A549 (cell line): ENCODE measurements around the gene CNBP. TPM values are rescaled to one million over a fixed set of nuclear protein-coding genes. Genes with fewer than 3 reads are reported as not detected.
"Not testable (repeated sequence)": the region's sequence is repeated elsewhere in the genome, so short reads cannot be mapped to it uniquely, and the experiment has no call there.

Source experiments
- ATAC-seq, 2 experiments: fragments of 200-7000 bp in 1 of 2; fragments of >200 bp in 1 of 2; cut with Nextera tagmentation in 1 of 2; cut with Tn5 transposase in 1 of 2; 3 replicates each; pipeline versions ENCODE4 v1.8.0 to v1.9.1; 2018 to 2020; ENCODE audit warnings: mild to moderate bottlenecking in 1 of 2, moderate library complexity in 1 of 2
- CTCF ChIA-PET: fragments of 300-600 bp; sonication (Branson Sonifier 250); formaldehyde crosslinking; extraction: SDS; loops from one replicate; lab custom pipeline; 2021; ENCODE audit warnings: antibody characterized with exemption, inconsistent platforms; lab: Yijun Ruan, JAX
- POLR2A ChIA-PET: fragments of 350-600 bp; formaldehyde crosslinking; extraction: SDS; loops from one replicate; lab custom pipeline; 2021; ENCODE audit warnings: antibody characterized with exemption, inconsistent platforms; lab: Yijun Ruan, JAX
- DNase-seq, 2 experiments: peaks; one replicate each; pipeline versions ENCODE4 v3.0.0 to v3.0.0-alpha.2; 2011 to 2016; ENCODE audit warnings: low read depth in 1 of 2, low spot score in 1 of 2
- FAIRE-seq: peaks from 2 replicates; lab custom pipeline; 2011; peaks lifted over from hg19 to GRCh38; lab: Jason Lieb, UNC
- H3K27ac ChIP-seq, 2 experiments: fragments of >200 bp; sonication (Bioruptor Twin); formaldehyde crosslinking; 3 replicates each; pipeline ENCODE4 v1.5.1; 2016 to 2017
- H3K4me1 ChIP-seq: fragments of >200 bp; sonication (Bioruptor Twin); formaldehyde crosslinking; 3 replicates; pipeline ENCODE4 v1.6.1; 2016
- H3K4me2 ChIP-seq: fragments of >200 bp; sonication (Bioruptor Twin); formaldehyde crosslinking; 3 replicates; pipeline ENCODE4 v1.6.1; 2016
- H3K4me3 ChIP-seq: fragments of >200 bp; sonication (Bioruptor Twin); formaldehyde crosslinking; 3 replicates; pipeline ENCODE4 v1.5.1; 2016
- H3K9me3 ChIP-seq: fragments of >200 bp; sonication (Bioruptor Twin); formaldehyde crosslinking; 3 replicates; pipeline ENCODE4 v1.6.1; 2016
- CEBPB ChIP-seq, 2 experiments: fragments of >200 bp in 1 of 2; sonication (Bioruptor Twin) in 1 of 2; formaldehyde crosslinking in 1 of 2; IDR thresholded peaks; 2 replicates each; pipeline ENCODE4 v1.6.1; 2012 to 2016
- E2F6 ChIP-seq: IDR thresholded peaks from 2 replicates; pipeline ENCODE4 v1.6.1; 2012; ENCODE audit warnings: low read depth, borderline replicate concordance
- FOXS1 ChIP-seq: fragments of 250-450 bp; sonication (Bioruptor Pico); IDR thresholded peaks from 2 replicates; pipeline ENCODE4 v1.5.0; 2020; ENCODE audit warnings: mild to moderate bottlenecking, moderate library complexity
- GATA3 ChIP-seq: IDR thresholded peaks from 2 replicates; pipeline ENCODE4 v1.6.1; 2012; ENCODE audit warnings: borderline replicate concordance
- HES2 ChIP-seq: fragments of >200 bp; sonication (Bioruptor Twin); formaldehyde crosslinking; IDR thresholded peaks from 2 replicates; pipeline ENCODE4 v1.6.1; 2016
- HOXB13 ChIP-seq: fragments of 250-450 bp; sonication (Bioruptor Pico); IDR thresholded peaks from 2 replicates; pipeline ENCODE4 v1.5.0; 2020; ENCODE audit warnings: low read depth, mild to moderate bottlenecking, moderate library complexity
- HOXB5 ChIP-seq: fragments of 250-450 bp; sonication (Bioruptor Pico); IDR thresholded peaks from 2 replicates; pipeline ENCODE4 v1.5.0; 2020; ENCODE audit warnings: mild to moderate bottlenecking, moderate library complexity
- JUN ChIP-seq, 2 experiments: fragments of >200 bp; sonication (Bioruptor Twin); formaldehyde crosslinking; IDR thresholded peaks; 2 replicates in 1 of 2; 3 replicates in 1 of 2; pipeline ENCODE4 v1.6.1; 2016 to 2017
- KDM5A ChIP-seq: fragments of 200-600 bp; sonication (generic); IDR thresholded peaks from 2 replicates; pipeline ENCODE4 v1.6.1; 2016; ENCODE audit warnings: antibody characterized with exemption, mild to moderate bottlenecking
- MAX ChIP-seq: IDR thresholded peaks from 2 replicates; pipeline ENCODE4 v1.6.1; 2012
- NFE2L2 ChIP-seq: fragments of 150-350 bp; conservative IDR thresholded peaks from 2 replicates; pipeline ENCODE4 v1.6.1; 2014; ENCODE audit warnings: low read length
- PBX3 ChIP-seq: IDR thresholded peaks from 2 replicates; pipeline ENCODE4 v1.6.1; 2012
- POLR2A ChIP-seq: IDR thresholded peaks from 2 replicates; pipeline ENCODE4 v1.6.1; 2012; ENCODE audit warnings: mild to moderate bottlenecking, low read length
- RAD21 ChIP-seq, 2 experiments: fragments of >200 bp in 1 of 2; sonication (Bioruptor Twin) in 1 of 2; formaldehyde crosslinking in 1 of 2; IDR thresholded peaks in 1 of 2; conservative IDR thresholded peaks in 1 of 2; 2 replicates in 1 of 2; 3 replicates in 1 of 2; pipeline ENCODE4 v1.6.1; 2012 to 2018; ENCODE audit warnings: inconsistent platforms in 1 of 2
- REST ChIP-seq: fragments of 200-600 bp; sonication (generic); IDR thresholded peaks from 2 replicates; pipeline ENCODE4 v1.6.1; 2016; ENCODE audit warnings: antibody characterized with exemption, mild to moderate bottlenecking, moderate library complexity
- SMC3 ChIP-seq: fragments of >200 bp; sonication (Bioruptor Twin); formaldehyde crosslinking; IDR thresholded peaks from 3 replicates; pipeline ENCODE4 v1.6.1; 2018; ENCODE audit warnings: inconsistent platforms
- SREBF2 ChIP-seq: fragments of 450-650 bp; IDR thresholded peaks from 2 replicates; pipeline ENCODE4 v1.6.1; 2014; ENCODE audit warnings: mild to moderate bottlenecking, moderate library complexity
- TFCP2L1 ChIP-seq: fragments of 250-450 bp; sonication (Bioruptor Pico); IDR thresholded peaks from 2 replicates; pipeline ENCODE4 v1.5.0; 2021; ENCODE audit warnings: mild to moderate bottlenecking
- ZNF302 ChIP-seq: fragments of 250-450 bp; sonication (Bioruptor Pico); IDR thresholded peaks from 2 replicates; pipeline ENCODE4 v1.9.0; 2021; ENCODE audit warnings: inconsistent platforms, mild to moderate bottlenecking, moderate library complexity
- WGBS: methylation state at CpG from one replicate; pipeline ENCODE4 v1.1.6; 2017; ENCODE audit errors: missing lambda C conversion rate; 5-methylcytosine and 5-hydroxymethylcytosine counted together
- polyA plus RNA-seq, 4 experiments: library from polyadenylated mRNA; depleted of rRNA in 3 of 4; stranded (reverse); fragments of >200 nt; fragmentation: RNase III in 1 of 4; extraction: RNeasy Plus Mini Kit Qiagen cat#74134 plus additional on column Dnase treatment in 1 of 4; gene quantifications; 2 replicates in 3 of 4; 3 replicates in 1 of 4; pipeline ENCODE4 v1.2.3, GENCODE V29; 2011 to 2017

Gene CNBP
- polyA plus RNA-seq, 2 of the 4 experiments (the other 2 are of a cell fraction), result 312 to 365 TPM

- Histone ChIP-seq H3K4me1 (peaks cover 51% of the 10 kb centered on the region), H3K4me2 (peak overlapping the region; percentile 77), H3K9me3 (no peaks in the 10 kb centered on the region), H3K27ac (peak overlapping the region; percentile 85 to 88), H3K4me3 (0 out of 3 replicates have a peak overlapping the region, but pooled peaks have one; percentile 12)
- ATAC-seq (peak; percentile 85 to 91), DNase-seq (peak; percentile 80 to 86), FAIRE-seq (no peak)
- ChIA-PET CTCF (interaction anchor here (0.6 to 3.8 kb wide), 9 partner anchors 11 to 171 kb away, joined by 3 to 29 read pairs (median 4); no protein-coding TSS in a partner anchor), POLR2A (interaction anchor here (0.5 to 3.5 kb wide), 11 partner anchors 8 to 63 kb away, joined by 3 to 16 read pairs (median 7); partner anchors contain the start of gene CNBP)
- TF ChIP-seq JUN (IDR thresholded peaks at IDR 0.05) (peak; percentile 15 to 46; a peak in 1 of 5 replicates), RAD21 (conservative IDR thresholded peaks at IDR 0.05 in 1 of 2, IDR thresholded peaks at IDR 0.05 in 1 of 2) (peak; percentile 7 to 23; a peak in 2 of 5 replicates), CEBPB (IDR thresholded peaks at IDR 0.05) (peak; percentile 78 to 90), SMC3 (0 out of 3 replicates have a peak, but pooled peaks have one; percentile 6), FOXS1 (CRISPR knock-in tag) (no peak), GATA3 (peak; percentile 34; the same call in 1 of the 2 replicates), KDM5A (no peak), MAX (peak; percentile 62), POLR2A (peak; percentile 43), HOXB5 (no peak), HOXB13 (CRISPR knock-in tag) (no peak)
- WGBS, result 2% methylated on average over 9 of the region's 9 CpGs
These were observed 41.3 kb upstream of the CNBP start for GRCh38 chr3:129224984-129225393.

GRCh38 chr3:129224387-129224786 lies 40.7 kb upstream of the CNBP start:
- not testable (repeated sequence) for DNase-seq, H3K4me3 ChIP-seq, ATAC-seq, FAIRE-seq, H3K9me3 ChIP-seq
- Histone ChIP-seq H3K4me2 (peak overlapping the region; percentile 77), H3K4me1 (peaks cover 45% of the 10 kb centered on the region), H3K27ac (peak overlapping the region; percentile 85 to 88)
- ChIA-PET CTCF (interaction anchor here (1.1 to 3.8 kb wide), 7 partner anchors 11 to 62 kb away, joined by 3 to 29 read pairs (median 5); no protein-coding TSS in a partner anchor), POLR2A (interaction anchor here (0.5 to 3.5 kb wide), 11 partner anchors 8 to 62 kb away, joined by 3 to 16 read pairs (median 7); partner anchors contain the start of gene CNBP)
- WGBS, result 55% methylated on average over 1 of the region's 1 CpG

- no peak for DNase-seq
- TF ChIP-seq TFCP2L1 (no peak), PBX3 (no peak), ZNF302 (CRISPR knock-in tag) (no peak), E2F6 (no peak), NFE2L2 (no peak)
- TF ChIP-seq, all 56 proteins: peak for 0
- POLR2A ChIA-PET, result no interaction called here
- no peak overlapping the region for H3K4me3 ChIP-seq
- no peaks in the 10 kb centered on the region for H3K9me3 ChIP-seq
- WGBS, result 97% methylated on average over 2 of the region's 2 CpGs
- no peak for FAIRE-seq
- no peak overlapping the region for H3K4me2 ChIP-seq
- no peak for ATAC-seq
- H3K27ac ChIP-seq, result no peak overlapping the region; a peak in 1 of 6 replicates
- CTCF ChIA-PET, result interaction anchor here (0.8 to 2.1 kb wide), 2 partner anchors 10 to 27 kb away, joined by 3 to 8 read pairs; no protein-coding TSS in a partner anchor
- H3K4me1 ChIP-seq, result no peaks in the 10 kb centered on the region
These were observed 35.0 kb upstream of the CNBP start for GRCh38 chr3:129218742-129219141.

- H3K27ac ChIP-seq, result peak overlapping the region; percentile 15 to 89; a peak in 4 of 6 replicates
- ATAC-seq (no peak), DNase-seq (no peak), FAIRE-seq (no peak)
- WGBS, result 95% methylated on average over 5 of the region's 5 CpGs
- peaks cover 20% of the 10 kb centered on the region for H3K4me1 ChIP-seq
- ChIA-PET POLR2A (interaction anchor here (1.8 kb wide), 1 partner anchor 11 kb away, joined by 7 read pairs; no protein-coding TSS in a partner anchor), CTCF (interaction anchor here (0.9 to 3.8 kb wide), 4 partner anchors 9 to 47 kb away, joined by 3 to 17 read pairs (median 6); no protein-coding TSS in a partner anchor)
- H3K4me2 ChIP-seq, result no peak overlapping the region
- TF ChIP-seq RAD21 (conservative IDR thresholded peaks at IDR 0.05 in 1 of 2, IDR thresholded peaks at IDR 0.05 in 1 of 2) (no peak), HES2 (no peak), FOXS1 (CRISPR knock-in tag) (no peak), REST (no peak), SREBF2 (no peak), SMC3 (no peak)
- no peaks in the 10 kb centered on the region for H3K9me3 ChIP-seq
- H3K4me3 ChIP-seq, result no peak overlapping the region
These were observed 29.5 kb upstream of the CNBP start for GRCh38 chr3:129213238-129213637.
